Measurements from ENCODE around the gene SLC6A17.

DNA sequence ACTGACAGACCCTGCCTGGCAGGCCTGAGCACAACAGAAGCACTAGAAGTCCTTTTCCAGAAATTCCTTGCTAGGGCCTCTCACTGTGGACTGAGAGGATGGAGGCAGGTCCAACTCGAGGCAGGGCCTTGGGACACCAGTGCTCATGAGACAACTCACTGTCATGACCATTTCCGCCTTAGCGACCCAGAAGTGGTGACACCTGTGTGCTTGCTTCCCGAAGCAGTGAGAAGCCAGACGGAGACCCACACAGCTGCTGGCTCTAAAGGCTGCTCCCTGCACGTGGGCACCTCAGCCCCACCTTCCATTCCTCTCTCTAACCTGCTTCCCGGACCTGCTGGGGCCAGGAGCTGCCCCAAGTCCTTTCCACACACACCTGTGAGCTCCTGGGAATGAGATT, 92.9 kb downstream of the SLC6A17 start:
- TF ChIP-seq POLR2A (IDR thresholded peaks at IDR 0.05) = no peak
- TF ChIP-seq CTCF (IDR thresholded peaks at IDR 0.05) = no peak
